Pancreas (tissue), 10 donors: Measurements from ENCODE around the gene ST6GALNAC5. TPM values are rescaled to one million over a fixed set of nuclear protein-coding genes. Genes with fewer than 3 reads are reported as not detected.

Source experiments
- ATAC-seq, 4 donors: fragments of 200-7000 bp; cut with Tn5 transposase; one replicate each; pipeline versions ENCODE4 v1.8.0 to v1.9.1; 2020; ENCODE audit warnings: mild to moderate bottlenecking in 4 of 4, moderate library complexity in 4 of 4
- DNase-seq, 6 donors: peaks; one replicate each; pipeline ENCODE4 v3.0.0-alpha.2; 2020
- FAIRE-seq: peaks from 2 replicates; lab custom pipeline; 2012; peaks lifted over from hg19 to GRCh38; lab: Jason Lieb, UNC
- H3K27ac ChIP-seq, 4 donors: fragments of 200-600 bp; sonication (generic); 1 replicate in 3 of 4; 2 replicates in 1 of 4; pipeline versions ENCODE4 v1.5.0 to v1.8.0; 2020
- H3K27me3 ChIP-seq, 4 donors: fragments of 200-600 bp; one replicate each; pipeline ENCODE4 v1.8.0; 2021
- H3K36me3 ChIP-seq, 3 donors: fragments of 200-600 bp; sonication (generic) in 1 of 3; one replicate each; pipeline versions ENCODE4 v1.5.0 to v1.8.0; 2020 to 2021
- H3K4me1 ChIP-seq, 3 donors: fragments of 200-600 bp; one replicate each; pipeline ENCODE4 v1.8.0; 2021
- H3K4me3 ChIP-seq, 4 donors: fragments of 200-600 bp; sonication (generic) in 2 of 4; one replicate each; pipeline versions ENCODE4 v1.5.0 to v1.8.0; 2020 to 2021
- H3K9me3 ChIP-seq, 4 donors: fragments of 200-600 bp; one replicate each; pipeline ENCODE4 v1.8.0; 2021
- WGBS, 2 donors: extraction: QIAGEN DNeasy Blood & Tissue Kit; methylation state at CpG; one replicate each; pipeline ENCODE4 v1.1.7; 2013; 5-methylcytosine and 5-hydroxymethylcytosine counted together
- intact Hi-C, 3 donors: fragments of 100-400 bp; cut with DNase I; formaldehyde crosslinking; loops; one replicate each; pipeline versions ENCODE4 v1.11.1 to v1.14.2; 2022
- polyA plus RNA-seq, 2 donors: library from polyadenylated mRNA; stranded (reverse); fragments of 200-250 nt; gene quantifications; one replicate each; pipeline ENCODE4 v1.2.3, GENCODE V29; 2013
- total RNA-seq, 6 donors: library from RNA; stranded (reverse); fragmentation: NEBNext Ultra II Directional in 4 of 6; extraction: Animal tissue kit (Norgen Biotek cat#: 25700) in 4 of 6; gene quantifications; one replicate each; pipeline versions ENCODE4 v1.2.1 to v1.2.4, GENCODE V29; 2021 to 2023
- TF ChIP-seq, protein P1 (sequence below), 4 donors: fragments of 200-600 bp; sonication (generic) in 3 of 4; IDR thresholded peaks; one replicate each; pipeline versions ENCODE4 v1.5.0 to v1.8.0; 2021; ENCODE audit warnings: antibody characterized with exemption in 4 of 4
- donor health status: healthy with polysubstance abuse.
- donor health status: DM: no; HTN: no; CAD: no; lungs with moderate emphysema.
- donor health status: DM: no; HTN: no; CAD: no.
- donor health status: control.
- donor health status: control.
- donor health status: Bipolar disorder and iron deficiency.
- donor health status: DM: yes; HTN: yes; CAD: no.
- donor health status: DM: no; HTN: no; CAD: no.
- donor health status: DM: no; HTN: no; CAD: no.
- donor health status: DM: yes; HTN: yes; CAD: no.

The ST6GALNAC5 gene
- total and polyA plus RNA-seq, 8 donors = 0.20 to 3.1 (median 0.55) TPM

GRCh38 chr1:76905876-76906595 is 38.8 kb downstream of the ST6GALNAC5 start:
- TF ChIP-seq, protein P1, sequence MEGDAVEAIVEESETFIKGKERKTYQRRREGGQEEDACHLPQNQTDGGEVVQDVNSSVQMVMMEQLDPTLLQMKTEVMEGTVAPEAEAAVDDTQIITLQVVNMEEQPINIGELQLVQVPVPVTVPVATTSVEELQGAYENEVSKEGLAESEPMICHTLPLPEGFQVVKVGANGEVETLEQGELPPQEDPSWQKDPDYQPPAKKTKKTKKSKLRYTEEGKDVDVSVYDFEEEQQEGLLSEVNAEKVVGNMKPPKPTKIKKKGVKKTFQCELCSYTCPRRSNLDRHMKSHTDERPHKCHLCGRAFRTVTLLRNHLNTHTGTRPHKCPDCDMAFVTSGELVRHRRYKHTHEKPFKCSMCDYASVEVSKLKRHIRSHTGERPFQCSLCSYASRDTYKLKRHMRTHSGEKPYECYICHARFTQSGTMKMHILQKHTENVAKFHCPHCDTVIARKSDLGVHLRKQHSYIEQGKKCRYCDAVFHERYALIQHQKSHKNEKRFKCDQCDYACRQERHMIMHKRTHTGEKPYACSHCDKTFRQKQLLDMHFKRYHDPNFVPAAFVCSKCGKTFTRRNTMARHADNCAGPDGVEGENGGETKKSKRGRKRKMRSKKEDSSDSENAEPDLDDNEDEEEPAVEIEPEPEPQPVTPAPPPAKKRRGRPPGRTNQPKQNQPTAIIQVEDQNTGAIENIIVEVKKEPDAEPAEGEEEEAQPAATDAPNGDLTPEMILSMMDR (IDR thresholded peaks at IDR 0.05) = no peak
- intact Hi-C loops = no loop called here
- Histone ChIP-seq H3K27me3 (no peaks in the 10 kb centered on the region), H3K27ac (no peak overlapping the region), H3K9me3 (no peaks in the 10 kb centered on the region), H3K36me3 (no peaks in the 10 kb centered on the region), H3K4me3 (no peak overlapping the region), H3K4me1 (no peaks in the 10 kb centered on the region)
- 58 to 65% methylated on average over 4 of the region's 4 CpGs for WGBS, 2 donors
- DNase-seq (no peak), ATAC-seq (no peak), FAIRE-seq (no peak)

GRCh38 chr1:76909311-76909710 is 42.0 kb downstream of the ST6GALNAC5 start:
- Histone ChIP-seq H3K9me3 (no peaks in the 10 kb centered on the region), H3K36me3 (no peaks in the 10 kb centered on the region), H3K4me3 (no peak overlapping the region), H3K27me3 (no peaks in the 10 kb centered on the region), H3K4me1 (no peaks in the 10 kb centered on the region), H3K27ac (no peak overlapping the region)
- no peak for DNase-seq
- 46 to 56% methylated on average over 1 of the region's 1 CpG for WGBS, 2 donors
- no peak for ATAC-seq
- FAIRE-seq = no peak
- intact Hi-C loops = no loop called here
- TF ChIP-seq, protein P1 (IDR thresholded peaks at IDR 0.05) = no peak

GRCh38 chr1:76919085-76919484 is 51.8 kb downstream of the ST6GALNAC5 start:
- 44% methylated on average over 6 of the region's 6 CpGs for WGBS, 2 donors
- FAIRE-seq = no peak

DNA sequence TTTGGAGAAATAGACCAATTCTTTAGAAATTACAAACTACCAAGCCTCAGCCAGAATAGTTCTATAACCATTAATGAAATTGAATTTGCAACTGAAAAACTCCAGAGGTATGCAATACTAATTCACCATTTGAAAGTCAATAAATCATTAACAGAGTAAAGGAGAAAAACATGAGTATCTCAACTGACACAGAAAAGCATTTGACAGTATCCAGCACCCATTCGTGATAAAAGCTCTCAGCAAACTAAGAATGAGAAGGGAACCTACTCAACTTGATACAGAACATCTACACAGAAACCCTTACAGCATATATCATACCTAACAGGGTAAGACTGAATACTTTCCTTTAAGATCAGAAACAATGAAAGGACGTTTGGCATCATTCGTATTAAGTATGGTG is 54.3 kb downstream of the ST6GALNAC5 start:
- Histone ChIP-seq H3K9me3 (no peaks in the 10 kb centered on the region), H3K27ac (no peak overlapping the region), H3K4me3 (no peak overlapping the region), H3K27me3 (no peaks in the 10 kb centered on the region), H3K4me1 (no peaks in the 10 kb centered on the region), H3K36me3 (no peaks in the 10 kb centered on the region)
- ATAC-seq (no peak), FAIRE-seq (no peak), DNase-seq (no peak)
- WGBS, 2 donors = 40 to 49% methylated on average over 3 of the region's 3 CpGs
- TF ChIP-seq, protein P1 (IDR thresholded peaks at IDR 0.05) = no peak
- intact Hi-C loops = no loop called here

More at GRCh38 chr1:76919085-76919484, 51.8 kb downstream of the ST6GALNAC5 start:
- DNase-seq (no peak), ATAC-seq (no peak)
- Histone ChIP-seq H3K4me1 (no peaks in the 10 kb centered on the region), H3K4me3 (no peak overlapping the region), H3K9me3 (no peaks in the 10 kb centered on the region), H3K36me3 (no peaks in the 10 kb centered on the region), H3K27ac (no peak overlapping the region), H3K27me3 (no peaks in the 10 kb centered on the region)
- TF ChIP-seq, protein P1 (IDR thresholded peaks at IDR 0.05) = no peak
- intact Hi-C loops = no loop called here

DNA sequence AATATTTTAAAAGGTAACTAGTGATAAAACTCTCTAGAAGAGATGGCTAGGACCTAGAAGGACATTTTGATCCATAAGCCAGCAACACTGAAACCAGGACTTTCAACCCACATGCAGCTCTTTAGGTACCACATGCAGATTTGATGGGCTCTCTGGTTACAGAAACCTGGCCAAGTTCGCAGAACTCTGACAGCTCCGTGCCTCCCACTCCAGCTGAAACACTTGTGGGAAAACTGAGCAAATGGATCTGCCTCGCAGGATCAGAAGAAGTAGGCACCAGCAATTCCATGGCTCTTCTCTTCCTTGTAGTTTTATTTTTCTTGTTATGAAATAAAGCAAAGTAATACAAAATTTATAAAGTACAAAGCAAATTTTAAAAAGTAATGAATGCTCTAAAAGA is 58.5 kb downstream of the ST6GALNAC5 start:
- FAIRE-seq = no peak
- Histone ChIP-seq H3K4me3 (no peak overlapping the region), H3K27me3 (no peaks in the 10 kb centered on the region), H3K27ac (no peak overlapping the region), H3K9me3 (no peaks in the 10 kb centered on the region), H3K36me3 (no peaks in the 10 kb centered on the region), H3K4me1 (no peaks in the 10 kb centered on the region)
- TF ChIP-seq, protein P1 (IDR thresholded peaks at IDR 0.05) = no peak
- no peak for ATAC-seq
- DNase-seq = no peak
- intact Hi-C loops = no loop called here
- 64 to 71% methylated on average over 3 of the region's 3 CpGs for WGBS, 2 donors
